ENCODE results near the gene ZNF524. TPM values are rescaled to one million over a fixed set of nuclear protein-coding genes. Genes with fewer than 3 reads are reported as not detected.

The ZNF524 gene
- total and polyA plus RNA-seq, 2 donors (not counting 1 experiment from before 2014, with no cell fraction given): 2.6 to 16.8 TPM

- TF ChIP-seq EZH2 (IDR thresholded peaks at IDR 0.05; ENCODE audit: low read length, missing control alignments) (no peak), CTCF (conservative IDR thresholded peaks at IDR 0.05 in 1 of 2, IDR thresholded peaks at IDR 0.05 in 1 of 2; ENCODE audit: low read depth in 1 of 2, low read length in 2 of 2) (no peak)
- Histone ChIP-seq H3K4me3 (replicated peaks in 1 of 4; ENCODE audit: control extremely low read depth in 1 of 4, insufficient read depth in 1 of 4, low read depth in 3 of 4, low read length in 4 of 4) (peak overlapping the region; percentile 90 to 95 (median 93)), H3K79me2 (ENCODE audit: control insufficient read depth, insufficient read depth, low read length) (peaks cover 31% of the 10 kb centered on the region), H2AFZ (ENCODE audit: low read length) (no peak overlapping the region), H3K27me3 (ENCODE audit: control insufficient read depth, insufficient read depth, low read length) (no peaks in the 10 kb centered on the region), H3K27ac (ENCODE audit: insufficient read depth, low read length) (peak overlapping the region; percentile 93), H4K20me1 (ENCODE audit: control insufficient read depth, extremely low read depth, insufficient read depth, low read length) (no peaks in the 10 kb centered on the region), H3K4me2 (ENCODE audit: extremely low read depth, insufficient read depth, low read length) (peak overlapping the region; percentile 100), H3K36me3 (ENCODE audit: control insufficient read depth, insufficient read depth, low read length) (peaks cover 2% of the 10 kb centered on the region), H3K9me3 (ENCODE audit: control insufficient read depth, insufficient read depth, low read depth, low read length) (no peaks in the 10 kb centered on the region), H3K9ac (ENCODE audit: insufficient read depth, low read length) (peak overlapping the region; percentile 89), H3K4me1 (ENCODE audit: control insufficient read depth, extremely low read depth, insufficient read depth, low read length) (peaks cover 6% of the 10 kb centered on the region)
- no peak for DNase-seq (ENCODE audit: low read depth in 2 of 2)
Measured at GRCh38 chr19:55606471-55606787, 6.3 kb downstream of the ZNF524 start.

GRCh38 chr19:55606817-55607216 lies 6.7 kb downstream of the ZNF524 start:
- peaks cover 31% of the 10 kb centered on the region for H3K79me2 ChIP-seq (ENCODE audit: control insufficient read depth, insufficient read depth, low read length)
- H3K27ac ChIP-seq (ENCODE audit: insufficient read depth, low read length): peak overlapping the region; percentile 93
- no peaks in the 10 kb centered on the region for H3K9me3 ChIP-seq (ENCODE audit: control insufficient read depth, insufficient read depth, low read depth, low read length)
- no peak for DNase-seq (ENCODE audit: low read depth in 2 of 2)
- H4K20me1 ChIP-seq (ENCODE audit: control insufficient read depth, extremely low read depth, insufficient read depth, low read length): no peaks in the 10 kb centered on the region
- H3K4me1 ChIP-seq (ENCODE audit: control insufficient read depth, extremely low read depth, insufficient read depth, low read length): peaks cover 6% of the 10 kb centered on the region
- peaks cover 2% of the 10 kb centered on the region for H3K36me3 ChIP-seq (ENCODE audit: control insufficient read depth, insufficient read depth, low read length)
- no peak overlapping the region for H2AFZ ChIP-seq (ENCODE audit: low read length)
- H3K27me3 ChIP-seq (ENCODE audit: control insufficient read depth, insufficient read depth, low read length): no peaks in the 10 kb centered on the region
- H3K4me2 ChIP-seq (ENCODE audit: extremely low read depth, insufficient read depth, low read length): peak overlapping the region; percentile 100
- H3K4me3 ChIP-seq (replicated peaks in 1 of 4; ENCODE audit: control extremely low read depth in 1 of 4, insufficient read depth in 1 of 4, low read depth in 3 of 4, low read length in 4 of 4): peak overlapping the region; percentile 90 to 95 (median 93)
- TF ChIP-seq EZH2 (IDR thresholded peaks at IDR 0.05; ENCODE audit: low read length, missing control alignments) (no peak), CTCF (conservative IDR thresholded peaks at IDR 0.05 in 1 of 2, IDR thresholded peaks at IDR 0.05 in 1 of 2; ENCODE audit: low read depth in 1 of 2, low read length in 2 of 2) (no peak)
- no peak overlapping the region for H3K9ac ChIP-seq (ENCODE audit: insufficient read depth, low read length)

DNA sequence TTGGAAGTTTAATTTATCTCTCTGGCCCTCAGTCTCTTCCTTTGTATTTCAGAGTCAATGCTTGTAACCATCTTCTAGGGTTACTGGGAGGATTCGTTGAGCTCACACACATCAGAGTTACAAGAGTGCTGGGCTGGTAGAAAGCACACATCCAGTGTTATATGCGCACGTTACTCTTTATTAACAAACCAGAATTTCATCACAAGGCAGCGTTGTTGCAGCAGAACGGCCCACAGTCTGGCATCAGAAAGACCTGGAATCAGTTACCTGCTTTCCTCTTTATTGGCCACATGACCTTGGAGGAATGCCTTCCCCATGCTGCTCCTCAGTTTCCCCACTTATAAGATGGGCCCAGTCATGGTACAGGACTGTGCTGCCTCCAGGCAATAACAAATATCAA lies 9.2 kb downstream of the ZNF524 start:
- no peaks in the 10 kb centered on the region for H3K27me3 ChIP-seq (ENCODE audit: control insufficient read depth, insufficient read depth, low read length)
- H3K4me1 ChIP-seq (ENCODE audit: control insufficient read depth, extremely low read depth, insufficient read depth, low read length): peaks cover 6% of the 10 kb centered on the region
- no peak overlapping the region for H3K4me3 ChIP-seq (replicated peaks in 1 of 4; ENCODE audit: control extremely low read depth in 1 of 4, insufficient read depth in 1 of 4, low read depth in 3 of 4, low read length in 4 of 4)
- no peak overlapping the region for H3K9ac ChIP-seq (ENCODE audit: insufficient read depth, low read length)
- no peaks in the 10 kb centered on the region for H4K20me1 ChIP-seq (ENCODE audit: control insufficient read depth, extremely low read depth, insufficient read depth, low read length)
- H3K9me3 ChIP-seq (ENCODE audit: control insufficient read depth, insufficient read depth, low read depth, low read length): no peaks in the 10 kb centered on the region
- no peak overlapping the region for H2AFZ ChIP-seq (ENCODE audit: low read length)
- DNase-seq (ENCODE audit: low read depth in 2 of 2): no peak
- H3K27ac ChIP-seq (ENCODE audit: insufficient read depth, low read length): no peak overlapping the region
- H3K4me2 ChIP-seq (ENCODE audit: extremely low read depth, insufficient read depth, low read length): no peak overlapping the region
- TF ChIP-seq EZH2 (IDR thresholded peaks at IDR 0.05; ENCODE audit: low read length, missing control alignments) (no peak), CTCF (conservative IDR thresholded peaks at IDR 0.05 in 1 of 2, IDR thresholded peaks at IDR 0.05 in 1 of 2; ENCODE audit: low read depth in 1 of 2, low read length in 2 of 2) (no peak)
- H3K79me2 ChIP-seq (ENCODE audit: control insufficient read depth, insufficient read depth, low read length): peaks cover 34% of the 10 kb centered on the region
- H3K36me3 ChIP-seq (ENCODE audit: control insufficient read depth, insufficient read depth, low read length): peaks cover 5% of the 10 kb centered on the region

All from fibroblast of lung (primary cell).